HepG2 (cell line): Measurements from ENCODE around the gene PLXDC2. TPM values are rescaled to one million over a fixed set of nuclear protein-coding genes. Genes with fewer than 3 reads are reported as not detected.
A peak's percentile ranks its signal among the peaks of the same experiment; 100 is the strongest.

ENCODE experiments used
- DNMT3B ChIP-seq: conservative IDR thresholded peaks from 2 replicates; pipeline ENCODE4 v1.6.1; 2016; ENCODE audit warnings: missing biosample characterization, control low read depth
- KAT7 ChIP-seq: IDR thresholded peaks from 2 replicates; pipeline ENCODE4 v1.6.1; 2018; ENCODE audit warnings: borderline replicate concordance, missing compliant biosample characterization
- MAZ ChIP-seq, 2 experiments: sonication (generic) in 1 of 2; formaldehyde crosslinking in 1 of 2; IDR thresholded peaks; 2 replicates each; pipeline versions ENCODE4 v1.5.0 to v1.6.1; 2012 to 2020; ENCODE audit warnings: low read depth in 2 of 2, mild to moderate bottlenecking in 2 of 2, borderline replicate concordance in 1 of 2, improper control_type of control experiment in 1 of 2, low read length in 1 of 2, missing genetic modification reagents in 1 of 2, moderate library complexity in 1 of 2
- NAIF1 ChIP-seq: sonication (generic); formaldehyde crosslinking; IDR thresholded peaks from 2 replicates; pipeline ENCODE4 v1.5.0; 2020; ENCODE audit warnings: mild to moderate bottlenecking, missing genetic modification reagents, borderline replicate concordance
- NFYB ChIP-seq: sonication (generic); formaldehyde crosslinking; IDR thresholded peaks from 2 replicates; pipeline ENCODE4 v1.4.0; 2020; ENCODE audit warnings: missing genetic modification reagents
- NONO ChIP-seq, 2 experiments: fragments of 450-650 bp in 1 of 2; sonication (generic) in 1 of 2; formaldehyde crosslinking in 1 of 2; IDR thresholded peaks in 1 of 2; conservative IDR thresholded peaks in 1 of 2; 2 replicates each; pipeline versions ENCODE4 v1.6.1 to v1.8.0; 2017 to 2022; ENCODE audit warnings: mild to moderate bottlenecking in 1 of 2, missing genetic modification reagents in 1 of 2, moderate library complexity in 1 of 2
- TCF7 ChIP-seq: sonication (generic); IDR thresholded peaks from 2 replicates; pipeline ENCODE4 v1.6.1; 2016; ENCODE audit warnings: antibody characterized with exemption, low read depth
- U2AF2 ChIP-seq: fragments of 200-400 bp; formaldehyde crosslinking; IDR thresholded peaks from 2 replicates; pipeline ENCODE4 v1.6.1; 2017; ENCODE audit warnings: low read depth, mild to moderate bottlenecking, low read length
- ZBTB1 ChIP-seq: sonication (generic); formaldehyde crosslinking; IDR thresholded peaks from 2 replicates; pipeline ENCODE4 v1.4.0; 2020; ENCODE audit warnings: missing genetic modification reagents, borderline replicate concordance
- ZNF12 ChIP-seq: sonication (generic); formaldehyde crosslinking; IDR thresholded peaks from 2 replicates; pipeline ENCODE4 v1.5.0; 2020; ENCODE audit warnings: missing genetic modification reagents
- ZNF296 ChIP-seq: sonication (generic); formaldehyde crosslinking; conservative IDR thresholded peaks from 2 replicates; pipeline ENCODE4 v1.5.0; 2020; ENCODE audit warnings: mild to moderate bottlenecking, missing genetic modification reagents
- ZNF451 ChIP-seq: sonication (generic); formaldehyde crosslinking; IDR thresholded peaks from 2 replicates; pipeline ENCODE4 v1.5.0; 2020; ENCODE audit warnings: mild to moderate bottlenecking, missing genetic modification reagents
- ZNF766 ChIP-seq: sonication (generic); formaldehyde crosslinking; IDR thresholded peaks from 2 replicates; pipeline ENCODE4 v1.5.0; 2020; ENCODE audit warnings: missing genetic modification reagents, borderline replicate concordance
- polyA plus RNA-seq, 8 experiments: library from polyadenylated mRNA; depleted of rRNA in 3 of 8; stranded (reverse) in 7 of 8; unstranded in 1 of 8; fragments of >200 nt; fragmentation: Illumina TruSeq in 4 of 8; extraction: Trizol in 4 of 8; gene quantifications; 2 replicates each; pipeline versions ENCODE4 v1.2.1 to v1.2.3, GENCODE V29; 2011 to 2016; ENCODE audit warnings: low read depth in 4 of 8, missing spikeins in 1 of 8, mixed read lengths in 1 of 8; ENCODE audit not compliant: insufficient read depth in 1 of 8
- total RNA-seq, 5 experiments: library from RNA; depleted of rRNA; stranded (reverse); fragments of >200 nt; fragmentation: Illumina TruSeq; extraction: Trizol; gene quantifications; 2 replicates each; pipeline ENCODE4 v1.2.3, GENCODE V29; 2016; ENCODE audit warnings: low read depth in 1 of 5
- TF ChIP-seq, protein P1 (sequence below): sonication (generic); formaldehyde crosslinking; IDR thresholded peaks from 2 replicates; pipeline ENCODE4 v1.8.1; 2022; ENCODE audit warnings: low read depth, mild to moderate bottlenecking, missing genetic modification reagents
- TF ChIP-seq, protein P2 (sequence below): sonication (generic); formaldehyde crosslinking; IDR thresholded peaks from 2 replicates; pipeline ENCODE4 v1.9.0; 2022; ENCODE audit warnings: low read depth, missing genetic modification reagents
- TF ChIP-seq, protein P3 (sequence below): sonication (generic); formaldehyde crosslinking; IDR thresholded peaks from 2 replicates; pipeline ENCODE4 v1.8.1; 2023; ENCODE audit warnings: missing genetic modification reagents, mild to moderate bottlenecking, borderline replicate concordance
- TF ChIP-seq, protein P4 (sequence below): sonication (generic); formaldehyde crosslinking; IDR thresholded peaks from 2 replicates; pipeline ENCODE4 v1.4.0; 2020; ENCODE audit warnings: missing genetic modification reagents
- TF ChIP-seq, protein P5 (sequence below): sonication (generic); formaldehyde crosslinking; IDR thresholded peaks from 2 replicates; pipeline ENCODE4 v1.8.0; 2022; ENCODE audit warnings: mild to moderate bottlenecking, missing genetic modification reagents, moderate library complexity

Gene PLXDC2
- total and polyA plus RNA-seq, 2 of the 13 experiments (the other 11 are each of a cell fraction or from before 2014, with no cell fraction given), result 2.1 to 2.4 TPM

DNA sequence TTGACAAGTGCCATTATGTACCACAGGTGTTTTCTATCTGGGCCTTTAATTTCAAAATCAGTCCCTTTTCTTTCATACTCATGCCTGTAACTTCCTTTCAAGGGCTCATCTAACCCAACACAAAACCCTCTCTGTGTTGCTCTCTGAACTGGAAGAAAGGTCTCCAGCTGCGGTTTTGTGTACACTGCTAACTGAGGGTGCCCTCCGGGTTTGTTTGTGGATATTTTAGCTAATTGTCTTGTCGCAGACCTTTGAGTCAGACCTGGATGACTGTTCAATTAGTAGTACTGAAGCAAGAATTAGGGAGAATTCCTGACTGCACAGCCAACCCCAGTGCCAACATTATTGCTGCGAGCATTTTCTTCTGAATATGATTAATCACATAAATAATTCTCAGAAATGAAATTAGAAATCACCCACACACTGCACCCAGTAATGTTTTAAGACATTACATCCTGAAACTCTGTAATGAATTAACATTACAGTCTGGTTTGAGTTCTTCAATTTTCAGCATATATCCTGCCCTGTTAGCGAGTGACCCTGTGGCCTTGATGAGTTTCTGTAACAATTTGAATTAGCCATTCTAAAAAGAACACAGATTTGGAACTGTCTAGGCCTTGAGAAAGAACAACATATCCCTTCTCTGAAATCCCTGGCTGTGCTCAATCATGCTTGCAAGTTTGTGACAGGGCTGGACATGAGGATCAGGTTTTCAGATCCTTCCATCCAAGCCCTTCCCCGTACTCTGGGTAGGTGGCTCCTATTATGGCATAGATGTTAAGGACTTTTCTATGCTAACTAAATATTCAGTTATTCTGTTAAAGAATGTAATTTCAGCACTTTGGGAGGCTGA, 460.1 kb downstream of the PLXDC2 start (continued):
- TF ChIP-seq, protein P1, sequence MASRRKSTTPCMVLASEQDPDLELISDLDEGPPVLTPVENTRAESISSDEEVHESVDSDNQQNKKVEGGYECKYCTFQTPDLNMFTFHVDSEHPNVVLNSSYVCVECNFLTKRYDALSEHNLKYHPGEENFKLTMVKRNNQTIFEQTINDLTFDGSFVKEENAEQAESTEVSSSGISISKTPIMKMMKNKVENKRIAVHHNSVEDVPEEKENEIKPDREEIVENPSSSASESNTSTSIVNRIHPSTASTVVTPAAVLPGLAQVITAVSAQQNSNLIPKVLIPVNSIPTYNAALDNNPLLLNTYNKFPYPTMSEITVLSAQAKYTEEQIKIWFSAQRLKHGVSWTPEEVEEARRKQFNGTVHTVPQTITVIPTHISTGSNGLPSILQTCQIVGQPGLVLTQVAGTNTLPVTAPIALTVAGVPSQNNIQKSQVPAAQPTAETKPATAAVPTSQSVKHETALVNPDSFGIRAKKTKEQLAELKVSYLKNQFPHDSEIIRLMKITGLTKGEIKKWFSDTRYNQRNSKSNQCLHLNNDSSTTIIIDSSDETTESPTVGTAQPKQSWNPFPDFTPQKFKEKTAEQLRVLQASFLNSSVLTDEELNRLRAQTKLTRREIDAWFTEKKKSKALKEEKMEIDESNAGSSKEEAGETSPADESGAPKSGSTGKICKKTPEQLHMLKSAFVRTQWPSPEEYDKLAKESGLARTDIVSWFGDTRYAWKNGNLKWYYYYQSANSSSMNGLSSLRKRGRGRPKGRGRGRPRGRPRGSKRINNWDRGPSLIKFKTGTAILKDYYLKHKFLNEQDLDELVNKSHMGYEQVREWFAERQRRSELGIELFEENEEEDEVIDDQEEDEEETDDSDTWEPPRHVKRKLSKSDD, result no peak
- TF ChIP-seq TCF7, result peak; percentile 38; the same call in 1 of the 2 replicates
- no peak for TF ChIP-seq U2AF2
- TF ChIP-seq NONO (IDR thresholded peaks at IDR 0.05), result no peak
- peak; percentile 49; the same call in 1 of the 2 replicates for TF ChIP-seq NONO (CRISPR knock-in tag; conservative IDR thresholded peaks at IDR 0.05)
- TF ChIP-seq ZNF296 (CRISPR knock-in tag), result no peak
- no peak for TF ChIP-seq KAT7
- no peak for TF ChIP-seq ZNF766 (CRISPR knock-in tag)
- TF ChIP-seq, protein P2, sequence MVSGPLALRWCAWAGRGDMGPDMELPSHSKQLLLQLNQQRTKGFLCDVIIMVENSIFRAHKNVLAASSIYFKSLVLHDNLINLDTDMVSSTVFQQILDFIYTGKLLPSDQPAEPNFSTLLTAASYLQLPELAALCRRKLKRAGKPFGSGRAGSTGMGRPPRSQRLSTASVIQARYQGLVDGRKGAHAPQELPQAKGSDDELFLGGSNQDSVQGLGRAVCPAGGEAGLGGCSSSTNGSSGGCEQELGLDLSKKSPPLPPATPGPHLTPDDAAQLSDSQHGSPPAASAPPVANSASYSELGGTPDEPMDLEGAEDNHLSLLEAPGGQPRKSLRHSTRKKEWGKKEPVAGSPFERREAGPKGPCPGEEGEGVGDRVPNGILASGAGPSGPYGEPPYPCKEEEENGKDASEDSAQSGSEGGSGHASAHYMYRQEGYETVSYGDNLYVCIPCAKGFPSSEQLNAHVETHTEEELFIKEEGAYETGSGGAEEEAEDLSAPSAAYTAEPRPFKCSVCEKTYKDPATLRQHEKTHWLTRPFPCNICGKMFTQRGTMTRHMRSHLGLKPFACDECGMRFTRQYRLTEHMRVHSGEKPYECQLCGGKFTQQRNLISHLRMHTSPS (CRISPR knock-in tag), result no peak
- TF ChIP-seq ZNF12 (CRISPR knock-in tag), result no peak
- TF ChIP-seq DNMT3B (CRISPR knock-in tag), result no peak
- TF ChIP-seq, protein P3, sequence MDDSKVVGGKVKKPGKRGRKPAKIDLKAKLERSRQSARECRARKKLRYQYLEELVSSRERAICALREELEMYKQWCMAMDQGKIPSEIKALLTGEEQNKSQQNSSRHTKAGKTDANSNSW (CRISPR knock-in tag), result no peak
- TF ChIP-seq, protein P4, sequence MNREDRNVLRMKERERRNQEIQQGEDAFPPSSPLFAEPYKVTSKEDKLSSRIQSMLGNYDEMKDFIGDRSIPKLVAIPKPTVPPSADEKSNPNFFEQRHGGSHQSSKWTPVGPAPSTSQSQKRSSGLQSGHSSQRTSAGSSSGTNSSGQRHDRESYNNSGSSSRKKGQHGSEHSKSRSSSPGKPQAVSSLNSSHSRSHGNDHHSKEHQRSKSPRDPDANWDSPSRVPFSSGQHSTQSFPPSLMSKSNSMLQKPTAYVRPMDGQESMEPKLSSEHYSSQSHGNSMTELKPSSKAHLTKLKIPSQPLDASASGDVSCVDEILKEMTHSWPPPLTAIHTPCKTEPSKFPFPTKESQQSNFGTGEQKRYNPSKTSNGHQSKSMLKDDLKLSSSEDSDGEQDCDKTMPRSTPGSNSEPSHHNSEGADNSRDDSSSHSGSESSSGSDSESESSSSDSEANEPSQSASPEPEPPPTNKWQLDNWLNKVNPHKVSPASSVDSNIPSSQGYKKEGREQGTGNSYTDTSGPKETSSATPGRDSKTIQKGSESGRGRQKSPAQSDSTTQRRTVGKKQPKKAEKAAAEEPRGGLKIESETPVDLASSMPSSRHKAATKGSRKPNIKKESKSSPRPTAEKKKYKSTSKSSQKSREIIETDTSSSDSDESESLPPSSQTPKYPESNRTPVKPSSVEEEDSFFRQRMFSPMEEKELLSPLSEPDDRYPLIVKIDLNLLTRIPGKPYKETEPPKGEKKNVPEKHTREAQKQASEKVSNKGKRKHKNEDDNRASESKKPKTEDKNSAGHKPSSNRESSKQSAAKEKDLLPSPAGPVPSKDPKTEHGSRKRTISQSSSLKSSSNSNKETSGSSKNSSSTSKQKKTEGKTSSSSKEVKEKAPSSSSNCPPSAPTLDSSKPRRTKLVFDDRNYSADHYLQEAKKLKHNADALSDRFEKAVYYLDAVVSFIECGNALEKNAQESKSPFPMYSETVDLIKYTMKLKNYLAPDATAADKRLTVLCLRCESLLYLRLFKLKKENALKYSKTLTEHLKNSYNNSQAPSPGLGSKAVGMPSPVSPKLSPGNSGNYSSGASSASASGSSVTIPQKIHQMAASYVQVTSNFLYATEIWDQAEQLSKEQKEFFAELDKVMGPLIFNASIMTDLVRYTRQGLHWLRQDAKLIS, result no peak
- TF ChIP-seq MAZ (IDR thresholded peaks at IDR 0.05; ENCODE audit: borderline replicate concordance, low read depth, low read length), result no peak
- no peak for TF ChIP-seq MAZ (CRISPR knock-in tag; IDR thresholded peaks at IDR 0.05; ENCODE audit: low read depth)
- TF ChIP-seq NFYB (CRISPR knock-in tag), result no peak
- no peak for TF ChIP-seq NAIF1 (CRISPR knock-in tag)
- TF ChIP-seq ZBTB1 (CRISPR knock-in tag), result no peak
- TF ChIP-seq, protein P5, sequence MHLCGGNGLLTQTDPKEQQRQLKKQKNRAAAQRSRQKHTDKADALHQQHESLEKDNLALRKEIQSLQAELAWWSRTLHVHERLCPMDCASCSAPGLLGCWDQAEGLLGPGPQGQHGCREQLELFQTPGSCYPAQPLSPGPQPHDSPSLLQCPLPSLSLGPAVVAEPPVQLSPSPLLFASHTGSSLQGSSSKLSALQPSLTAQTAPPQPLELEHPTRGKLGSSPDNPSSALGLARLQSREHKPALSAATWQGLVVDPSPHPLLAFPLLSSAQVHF (CRISPR knock-in tag), result no peak
- no peak for TF ChIP-seq ZNF451 (CRISPR knock-in tag)
